Right lobe of liver (tissue), 4 donors: ENCODE measurements around the gene WDR91.

Experiments used
- CTCF ChIP-seq, 4 donors: fragments of 200-600 bp in 3 of 4; fragments of 450-650 bp in 1 of 4; IDR thresholded peaks; one replicate each; pipeline versions ENCODE4 v1.5.1 to v1.8.0; 2016 to 2022; ENCODE audit warnings: antibody characterized with exemption in 4 of 4, mild to moderate bottlenecking in 2 of 4
- POLR2A ChIP-seq: fragments of 450-650 bp; IDR thresholded peaks from one replicate; pipeline ENCODE4 v1.6.1; 2017; ENCODE audit warnings: antibody characterized with exemption, mild to moderate bottlenecking
- donor health status: DM: no; HTN: no; CAD: no.
- donor health status: DM: no; HTN: no; CAD: no.
- donor health status: DM: no; HTN: yes; CAD: no.

GRCh38 chr7:135161669-135162068, 49.7 kb downstream of the WDR91 start:
- TF ChIP-seq CTCF (IDR thresholded peaks at IDR 0.05) (no peak), POLR2A (no peak)
